Keratinocyte (primary cell): ENCODE measurements around the gene ACOXL.

Source experiments
- EZH2 ChIP-seq: IDR thresholded peaks from one replicate; pipeline ENCODE4 v1.6.1; 2012; ENCODE audit warnings: inconsistent platforms, mild to moderate bottlenecking, low read length, moderate library complexity
- TF ChIP-seq, protein P1 (sequence below), 3 experiments: IDR thresholded peaks in 1 of 3; conservative IDR thresholded peaks in 1 of 3; optimal IDR thresholded peaks in 1 of 3; 2 replicates in 2 of 3; 3 replicates in 1 of 3; pipeline versions ENCODE3 to v1.5.1; 2011; ENCODE audit warnings: low read length in 3 of 3, mild to moderate bottlenecking in 3 of 3, moderate library complexity in 2 of 3, control low read depth in 1 of 3, inconsistent platforms in 1 of 3; ENCODE audit not compliant: insufficient read depth in 2 of 3; ENCODE audit errors: extremely low read depth in 1 of 3

DNA sequence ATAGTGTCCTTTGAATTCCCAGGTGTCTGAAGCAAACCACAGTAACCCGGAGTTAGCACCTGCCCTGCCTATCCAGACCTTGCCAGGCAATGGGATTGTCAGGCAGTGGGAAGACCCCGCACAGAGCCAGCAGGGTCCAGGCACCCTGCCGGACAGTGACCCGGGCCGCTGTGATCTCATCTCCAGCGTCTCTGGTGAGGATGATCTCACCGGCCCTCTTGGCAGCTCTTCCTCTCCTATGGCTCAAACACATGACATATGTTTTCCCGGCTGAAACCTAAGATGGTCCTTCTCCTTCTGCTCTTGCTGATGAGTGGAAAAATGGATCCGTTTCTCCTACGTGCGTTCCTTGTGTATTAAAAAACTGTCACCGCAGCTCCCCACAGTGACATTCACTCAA is 75.1 kb downstream of the ACOXL start:
- TF ChIP-seq, protein P1, sequence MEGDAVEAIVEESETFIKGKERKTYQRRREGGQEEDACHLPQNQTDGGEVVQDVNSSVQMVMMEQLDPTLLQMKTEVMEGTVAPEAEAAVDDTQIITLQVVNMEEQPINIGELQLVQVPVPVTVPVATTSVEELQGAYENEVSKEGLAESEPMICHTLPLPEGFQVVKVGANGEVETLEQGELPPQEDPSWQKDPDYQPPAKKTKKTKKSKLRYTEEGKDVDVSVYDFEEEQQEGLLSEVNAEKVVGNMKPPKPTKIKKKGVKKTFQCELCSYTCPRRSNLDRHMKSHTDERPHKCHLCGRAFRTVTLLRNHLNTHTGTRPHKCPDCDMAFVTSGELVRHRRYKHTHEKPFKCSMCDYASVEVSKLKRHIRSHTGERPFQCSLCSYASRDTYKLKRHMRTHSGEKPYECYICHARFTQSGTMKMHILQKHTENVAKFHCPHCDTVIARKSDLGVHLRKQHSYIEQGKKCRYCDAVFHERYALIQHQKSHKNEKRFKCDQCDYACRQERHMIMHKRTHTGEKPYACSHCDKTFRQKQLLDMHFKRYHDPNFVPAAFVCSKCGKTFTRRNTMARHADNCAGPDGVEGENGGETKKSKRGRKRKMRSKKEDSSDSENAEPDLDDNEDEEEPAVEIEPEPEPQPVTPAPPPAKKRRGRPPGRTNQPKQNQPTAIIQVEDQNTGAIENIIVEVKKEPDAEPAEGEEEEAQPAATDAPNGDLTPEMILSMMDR (optimal IDR thresholded peaks at IDR 0.05 in 1 of 3, IDR thresholded peaks at IDR 0.05 in 1 of 3, conservative IDR thresholded peaks at IDR 0.05 in 1 of 3; ENCODE audit: extremely low read depth in 1 of 3, insufficient read depth in 2 of 3, low read length in 3 of 3), result no peak
- TF ChIP-seq EZH2, result no peak
